Stimulated activated CD4-positive, alpha-beta T cell treated with anti-CD3 and anti-CD28 coated beads, Interleukin-12 subunit alpha, Interleukin-12 subunit beta, amount 100 ng/mL, for 24 hours (primary cell): ENCODE measurements around the gene TNS1.
"Not testable (repeated sequence)": the region's sequence is repeated elsewhere in the genome, so short reads cannot be mapped to it uniquely, and the experiment has no call there.

Source experiments
- DNase-seq, 2 experiments: peaks; one replicate each; pipeline ENCODE4 v3.0.0-alpha.2; 2020; ENCODE audit warnings: low read depth in 2 of 2

TNS1 gene

DNA sequence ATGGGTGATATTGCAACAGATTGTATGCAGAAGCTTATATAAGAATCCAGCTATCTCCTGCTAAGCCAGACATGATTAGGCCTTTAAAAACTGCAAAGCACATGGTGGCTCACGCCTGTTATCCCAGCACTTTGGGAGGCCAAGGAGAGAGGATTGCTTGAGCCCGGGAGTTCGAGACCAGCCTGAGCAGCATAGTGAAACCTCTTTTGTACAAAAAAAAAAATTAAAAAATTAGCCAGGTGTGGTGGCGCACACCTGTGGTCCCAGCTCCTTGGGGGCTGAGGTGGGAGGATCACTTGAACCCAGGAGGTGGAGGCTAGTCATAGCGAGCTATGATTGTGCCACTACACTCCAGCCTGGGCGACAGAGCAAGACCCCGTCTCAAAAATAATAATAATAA, 204.6 kb downstream of the TNS1 start:
- DNase-seq = no peak

DNA sequence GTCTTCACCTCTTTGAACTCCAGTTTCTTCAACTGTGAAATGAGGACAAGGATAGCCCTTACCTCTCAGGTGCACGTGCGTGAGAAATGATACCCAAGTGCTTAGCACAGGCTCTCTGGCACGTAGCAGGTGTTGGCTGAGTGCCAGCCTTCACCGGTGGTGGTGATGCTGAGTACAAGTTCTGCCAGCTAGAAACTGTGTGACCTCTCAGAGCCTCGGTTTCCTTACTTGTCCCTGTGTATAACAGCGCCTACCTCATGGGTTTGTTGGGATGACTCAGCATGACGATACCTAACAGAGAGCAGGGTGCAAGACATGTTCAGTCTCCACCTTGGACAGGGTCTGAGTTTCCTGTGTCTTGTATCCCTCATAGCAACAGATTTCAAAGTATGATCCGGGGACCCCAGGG, 205.1 kb downstream of the TNS1 start:
- no peak for DNase-seq

DNA sequence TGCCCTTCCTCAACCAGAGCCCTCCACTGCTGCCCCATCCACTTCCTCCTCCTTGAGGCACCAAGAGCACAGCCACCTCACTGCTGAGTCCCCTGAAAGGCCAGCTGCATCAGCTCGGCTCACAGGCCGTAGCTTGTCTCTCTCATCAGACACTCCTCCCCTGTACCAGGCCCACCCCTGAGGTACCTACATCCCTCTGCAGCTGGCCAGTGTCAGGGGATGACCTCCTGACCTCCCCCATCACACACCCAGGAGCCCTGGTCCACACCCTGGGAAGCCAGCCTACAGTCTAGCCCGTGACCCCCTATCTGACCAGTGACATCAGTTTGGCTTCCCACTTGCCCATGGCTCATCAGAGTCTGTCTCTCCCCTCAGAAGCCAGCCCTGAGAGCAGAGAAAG, 205.6 kb downstream of the TNS1 start:
- no peak for DNase-seq

DNA sequence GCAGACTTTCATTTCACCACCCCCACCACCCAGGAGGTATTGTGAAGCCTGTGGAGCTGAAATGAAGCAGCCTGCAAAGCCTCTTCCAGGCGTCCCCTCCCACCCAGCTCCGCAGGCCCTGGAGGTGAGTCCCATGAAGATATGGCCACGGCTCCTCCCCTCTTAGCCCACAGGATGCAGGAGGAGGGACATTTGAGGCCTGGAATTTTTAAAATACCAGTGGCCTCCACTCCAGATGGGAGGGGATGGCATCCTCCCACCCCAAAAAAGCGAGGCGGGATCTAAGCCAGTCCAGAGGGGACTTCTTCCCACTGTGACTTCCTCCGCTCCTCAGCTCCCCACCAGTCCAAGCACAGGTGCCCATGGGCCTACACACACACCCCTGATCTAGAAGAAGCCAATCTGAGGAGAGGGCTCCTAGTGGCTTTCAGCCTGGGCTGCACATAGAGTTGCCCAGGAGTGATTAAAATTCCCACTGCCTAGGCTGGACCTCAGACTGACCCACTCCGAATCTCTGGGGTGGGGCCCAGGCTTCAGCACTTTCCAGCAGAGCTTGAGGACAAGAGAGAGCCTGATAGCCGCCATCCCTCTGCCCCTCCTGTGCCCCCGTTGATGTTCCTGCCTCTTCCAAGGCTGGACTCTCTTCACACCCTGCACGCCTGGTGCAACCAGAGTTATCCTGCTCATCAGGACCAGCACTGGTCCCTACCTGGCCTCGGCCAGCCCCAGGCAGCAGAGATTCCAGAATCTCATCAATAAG, 206.9 kb downstream of the TNS1 start:
- no peak for DNase-seq

DNA sequence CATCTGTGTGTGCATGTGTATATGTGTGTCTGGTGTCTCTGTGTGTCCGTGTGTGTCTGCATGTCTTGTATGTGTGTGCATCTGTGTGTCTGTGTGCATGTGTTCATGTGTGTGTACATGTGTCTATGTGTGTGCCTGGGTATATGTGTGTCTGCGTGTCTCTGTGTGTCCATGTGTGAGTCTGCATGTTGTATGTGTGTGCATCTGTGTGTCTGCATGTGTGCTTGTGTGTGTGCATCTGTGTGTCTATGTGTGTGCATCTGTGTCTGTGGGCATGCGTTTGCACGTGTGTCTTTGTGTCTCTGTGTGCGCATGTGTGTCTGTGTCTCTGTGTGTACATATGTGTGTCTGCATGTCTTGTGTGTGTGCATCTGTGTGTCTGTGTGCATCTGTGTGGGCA, 207.7 kb downstream of the TNS1 start:
- no peak for DNase-seq

DNA sequence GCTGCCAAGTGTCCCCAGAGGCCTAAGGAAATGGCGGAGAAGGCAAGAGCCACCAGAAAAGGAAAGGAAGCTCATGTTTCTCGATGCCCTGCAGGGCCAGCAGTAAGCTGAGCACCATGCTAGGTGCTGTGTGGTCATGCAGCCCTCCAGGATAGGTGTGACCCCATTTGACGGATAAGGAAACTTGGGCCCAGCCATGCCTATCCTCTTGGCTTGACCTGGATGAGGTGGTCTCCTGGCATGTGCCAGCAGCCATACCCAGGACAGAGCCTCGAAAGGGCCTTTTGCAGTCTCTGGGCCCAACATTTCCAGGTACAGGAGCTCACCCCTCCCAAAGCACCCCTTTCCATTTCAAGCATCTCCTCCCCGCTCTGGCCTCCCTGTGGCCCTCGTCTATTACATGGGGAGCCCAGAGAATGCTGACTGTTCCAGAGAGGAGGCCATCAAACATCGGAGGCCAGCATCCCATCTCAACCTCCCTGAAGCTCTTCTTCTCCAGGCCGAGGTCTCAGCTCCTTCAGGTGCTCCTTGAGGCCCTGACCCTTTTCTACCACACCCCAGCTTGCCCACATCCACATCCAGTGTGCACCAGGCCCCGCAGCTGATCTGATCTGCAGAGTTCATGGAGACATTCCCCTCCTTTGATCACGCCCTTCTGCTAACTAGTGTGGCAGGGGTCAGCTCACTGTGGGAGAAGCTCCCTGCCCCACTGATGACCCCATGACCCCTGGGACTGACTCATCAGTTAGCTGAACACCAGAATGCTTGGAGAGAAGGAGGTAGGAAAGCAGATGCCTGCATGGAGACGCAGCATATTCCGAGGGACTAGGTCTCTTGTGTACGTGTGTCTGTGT, 208.4 kb downstream of the TNS1 start:
- no peak for DNase-seq

DNA sequence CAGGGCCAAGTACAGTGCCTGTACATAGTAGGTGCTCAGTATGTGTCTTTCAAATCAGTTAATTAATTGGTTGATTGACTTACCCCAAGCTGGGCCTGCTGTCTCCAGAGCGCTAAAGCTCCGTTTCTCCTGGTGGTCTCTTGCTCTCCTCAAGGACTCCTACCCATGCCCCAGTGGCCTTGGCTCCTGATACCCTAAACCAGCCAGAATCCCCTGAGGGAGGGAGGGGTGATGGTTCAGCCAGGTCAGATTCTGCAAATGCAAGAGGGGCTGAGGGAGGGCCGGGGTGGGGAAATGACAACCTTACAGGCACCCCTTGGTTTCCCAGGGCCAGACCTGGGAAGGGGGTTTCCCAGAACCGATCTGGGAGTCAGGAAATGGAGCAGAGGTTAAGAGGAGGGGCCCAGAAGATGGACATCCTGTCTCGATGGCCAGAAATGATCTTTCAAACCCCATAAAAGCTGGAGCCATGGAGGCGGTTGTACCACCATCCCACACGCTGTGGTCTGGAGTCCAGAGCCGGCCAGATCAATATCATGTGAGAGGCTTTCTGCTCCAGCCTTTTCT, 209.1 kb downstream of the TNS1 start:
- no peak for DNase-seq

DNA sequence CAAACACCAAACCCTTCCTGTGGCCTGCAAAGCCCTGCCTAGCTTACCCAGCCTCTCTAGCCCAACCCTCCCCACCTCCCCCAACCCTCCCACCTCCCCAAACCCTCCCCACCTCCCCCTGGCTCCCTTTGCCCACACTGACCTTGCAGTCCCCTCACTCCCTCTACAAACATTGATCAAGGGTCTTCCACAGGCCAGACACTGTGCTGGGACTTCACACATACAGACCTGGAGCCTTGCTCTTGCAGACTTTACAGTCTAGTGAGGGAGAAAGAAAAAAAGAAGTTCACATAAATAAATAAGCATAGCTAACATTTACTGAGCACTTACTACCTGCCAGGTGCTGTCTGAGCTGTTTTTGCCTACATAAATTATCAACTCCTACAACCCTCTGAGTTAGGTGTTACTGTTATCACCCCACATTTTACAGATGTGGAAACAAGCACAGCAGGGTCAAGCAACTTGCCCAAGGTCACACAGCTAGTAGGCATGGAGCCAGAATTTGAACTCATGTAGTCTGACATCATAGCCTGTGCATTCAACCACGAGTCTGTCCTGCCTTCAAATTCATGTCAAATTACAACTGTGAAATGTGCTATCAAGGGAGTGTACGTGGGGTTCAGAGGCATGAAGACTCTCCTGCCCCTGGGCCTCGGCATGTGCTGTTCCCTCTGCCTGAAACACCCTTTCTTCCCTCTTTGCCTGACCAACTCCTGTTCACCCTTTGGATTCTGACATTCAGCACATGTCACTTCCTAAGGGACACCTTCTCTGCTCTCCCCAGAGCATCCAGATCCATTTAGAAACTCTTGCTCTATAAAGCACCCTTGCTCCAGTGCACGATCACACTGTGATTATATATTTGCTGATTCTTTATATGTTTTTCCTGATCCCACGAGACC, 209.9 kb downstream of the TNS1 start:
- DNase-seq = no peak

DNA sequence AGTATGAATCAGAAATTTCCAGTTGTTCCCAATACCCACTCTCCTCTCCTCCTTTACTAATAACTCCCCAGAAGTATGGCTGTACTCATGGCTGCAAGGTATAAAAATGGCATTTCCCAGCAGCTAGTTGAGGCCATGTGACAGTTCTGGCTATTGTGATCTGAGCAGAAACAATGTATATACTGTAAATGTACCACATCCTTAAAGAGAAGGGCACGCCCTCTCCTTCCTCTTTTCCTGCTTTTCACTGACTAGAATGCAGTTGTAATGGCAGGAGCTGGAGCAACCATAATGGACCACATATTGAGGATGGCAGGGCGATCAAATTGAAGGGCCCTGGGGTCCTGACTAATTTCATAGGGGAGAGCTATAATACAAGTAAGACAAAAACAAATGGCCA, 211.2 kb downstream of the TNS1 start:
- no peak for DNase-seq

DNA sequence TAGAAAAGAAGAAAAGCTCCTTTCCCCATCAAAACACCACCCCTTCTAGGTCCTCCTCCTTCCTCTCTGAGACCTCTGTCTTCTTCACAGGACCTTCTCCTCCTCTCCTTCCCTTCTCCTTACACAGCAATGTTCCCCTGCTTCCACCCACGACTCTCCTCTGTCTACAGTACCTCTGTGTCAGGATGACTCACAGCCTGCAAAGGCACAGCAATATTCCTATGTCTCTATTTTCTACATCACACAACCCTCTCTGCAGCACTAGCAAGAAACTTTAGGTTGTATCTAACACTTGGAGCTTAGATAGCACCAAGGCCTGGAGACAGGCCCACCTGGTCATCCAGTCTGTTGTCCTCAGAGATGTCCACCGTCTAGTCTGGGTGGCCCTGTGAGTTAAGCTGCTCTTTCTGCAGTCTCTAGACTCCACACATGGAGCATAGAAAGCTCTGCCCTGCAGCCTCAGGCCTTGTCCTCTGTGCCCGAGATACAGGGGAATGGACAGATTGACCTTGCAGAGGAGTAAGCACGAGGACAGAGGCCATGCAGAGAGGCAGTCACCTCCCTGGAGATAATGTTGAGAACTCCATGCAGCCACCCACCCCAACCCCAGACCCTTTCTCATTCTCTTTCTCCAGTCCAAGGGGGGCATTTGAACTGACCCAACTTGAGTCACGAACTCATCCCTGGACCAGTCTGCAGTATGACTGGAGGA, 212.0 kb downstream of the TNS1 start:
- DNase-seq = no peak

DNA sequence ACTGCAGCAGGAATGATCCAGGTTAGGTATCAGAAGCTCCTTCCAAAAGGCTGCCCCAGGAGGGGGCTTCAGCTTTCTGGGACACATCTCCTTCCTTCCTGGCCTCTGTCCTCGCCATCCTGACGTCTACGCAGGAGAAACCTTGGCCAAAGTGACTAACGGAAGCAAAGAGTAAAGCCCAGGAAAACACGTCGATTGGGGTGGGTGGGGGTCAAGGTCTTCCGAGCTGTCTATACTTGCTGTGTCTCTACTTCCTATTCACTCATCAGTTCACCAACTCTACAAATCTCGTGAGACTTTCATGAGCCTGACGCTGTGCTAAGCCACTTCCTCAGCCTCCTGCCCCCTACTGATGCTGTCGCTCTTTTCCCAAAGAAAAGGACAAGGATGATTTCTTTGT, 212.6 kb downstream of the TNS1 start:
- no peak for DNase-seq

DNA sequence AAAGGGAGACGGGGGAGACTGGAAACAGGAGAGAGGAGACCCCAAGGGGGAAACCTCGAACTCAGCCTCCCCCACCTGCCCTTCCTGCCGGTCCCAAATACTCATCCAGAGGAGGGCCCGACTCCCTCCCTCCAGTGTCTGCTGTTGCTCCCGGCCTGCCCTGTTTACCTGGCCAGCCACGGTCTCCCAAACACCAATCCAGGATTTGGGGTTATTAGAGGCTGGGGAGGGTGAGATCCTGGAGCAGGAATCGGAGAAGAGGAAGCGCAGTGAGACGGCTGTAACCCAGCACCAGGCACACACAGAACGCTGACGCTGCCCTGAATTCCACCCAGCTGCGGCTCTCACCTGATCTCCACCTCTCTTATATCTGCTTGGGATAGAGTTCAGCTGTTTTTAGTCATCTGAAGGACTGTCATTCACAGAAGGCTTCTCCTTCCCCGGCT, 213.0 kb downstream of the TNS1 start:
- DNase-seq = no peak

DNA sequence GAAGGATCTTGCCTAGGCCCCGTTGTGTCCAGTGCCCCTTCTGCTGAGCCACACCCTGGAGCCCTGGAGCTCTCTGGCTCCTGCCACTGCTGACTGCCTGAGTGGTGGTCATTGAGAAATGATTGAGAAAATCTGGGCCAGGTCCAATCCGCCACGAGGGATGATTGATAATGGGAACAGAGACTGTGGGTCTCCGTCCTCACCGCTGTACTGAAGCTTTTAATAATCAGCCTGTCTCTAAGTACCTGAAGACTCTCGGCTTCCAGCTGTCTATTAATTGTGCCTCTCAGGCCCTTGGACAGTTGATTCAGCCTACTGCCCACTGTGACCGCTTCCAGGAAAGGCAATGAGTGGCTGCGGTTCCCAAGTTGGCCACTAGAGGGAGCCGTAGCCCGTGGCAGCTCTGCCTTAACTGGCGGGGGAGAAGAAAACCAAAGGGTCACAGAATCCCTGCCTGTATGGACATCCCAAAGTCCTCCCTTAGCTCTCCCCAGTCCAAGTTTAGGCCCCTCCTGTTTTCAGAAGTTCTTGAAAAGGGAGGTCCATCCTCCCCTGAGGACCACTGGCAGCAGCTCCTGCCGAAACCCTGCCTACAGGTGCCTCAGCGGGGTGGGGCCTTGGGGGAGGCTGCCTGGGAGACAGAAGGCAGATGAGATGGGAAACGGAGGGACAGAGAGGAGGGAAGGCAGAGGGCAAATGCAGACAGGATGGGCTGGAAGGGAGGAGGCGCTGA, 213.6 kb downstream of the TNS1 start:
- peak; percentile 46 to 76 for DNase-seq

DNA sequence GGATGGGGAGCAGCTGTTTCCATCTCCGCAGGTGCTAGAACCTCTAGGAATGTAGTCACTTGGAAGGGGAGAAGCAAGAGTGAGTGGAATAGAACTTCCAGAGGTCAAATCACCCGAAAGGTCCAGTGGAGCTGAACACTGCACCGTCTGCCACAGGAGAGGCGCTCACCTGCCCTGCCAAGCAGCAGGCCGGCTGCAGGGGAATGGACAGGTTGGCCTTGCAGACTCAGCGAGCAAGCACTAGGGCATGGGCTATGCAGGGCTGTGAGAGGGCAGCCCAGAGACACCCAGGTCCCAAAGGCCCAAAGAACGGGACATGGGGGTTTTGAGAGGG, 214.2 kb downstream of the TNS1 start:
- DNase-seq = no peak

DNA sequence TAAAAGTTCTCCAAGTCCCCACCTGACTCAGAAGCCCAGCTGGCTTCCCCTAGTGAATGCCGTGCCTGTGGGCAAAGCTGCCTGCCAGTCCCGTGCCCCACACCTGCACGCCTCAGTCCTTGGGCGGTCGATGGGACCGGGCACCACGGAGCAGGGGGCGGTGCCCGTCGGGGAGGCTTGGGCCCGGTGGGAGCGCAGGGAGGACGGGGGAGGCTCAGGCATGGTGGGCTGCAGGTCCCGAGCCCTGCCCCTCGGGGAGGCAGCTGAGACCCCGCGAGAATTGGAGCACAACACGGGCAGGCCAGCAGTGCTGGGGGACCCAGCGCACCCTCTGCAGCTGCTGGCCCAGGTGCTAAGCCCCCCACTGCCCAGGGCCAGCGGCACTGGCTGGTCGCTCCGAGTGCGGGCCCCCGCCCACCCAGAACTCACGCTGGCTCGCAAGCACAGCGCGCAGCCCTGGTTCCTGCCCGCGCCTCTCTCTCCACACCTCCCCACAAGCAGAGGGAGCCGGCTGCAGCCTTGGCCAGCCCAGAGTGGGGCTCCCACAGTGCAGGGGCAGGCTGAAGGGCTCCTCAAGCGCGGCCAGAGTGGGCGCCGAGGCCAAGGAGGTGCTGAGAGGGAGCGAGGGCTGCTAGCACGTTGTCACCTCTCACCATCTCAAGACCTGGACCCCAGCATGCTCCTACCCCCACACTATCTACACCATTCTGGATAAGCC, 215.5 kb downstream of the TNS1 start:
- DNase-seq = no peak

DNA sequence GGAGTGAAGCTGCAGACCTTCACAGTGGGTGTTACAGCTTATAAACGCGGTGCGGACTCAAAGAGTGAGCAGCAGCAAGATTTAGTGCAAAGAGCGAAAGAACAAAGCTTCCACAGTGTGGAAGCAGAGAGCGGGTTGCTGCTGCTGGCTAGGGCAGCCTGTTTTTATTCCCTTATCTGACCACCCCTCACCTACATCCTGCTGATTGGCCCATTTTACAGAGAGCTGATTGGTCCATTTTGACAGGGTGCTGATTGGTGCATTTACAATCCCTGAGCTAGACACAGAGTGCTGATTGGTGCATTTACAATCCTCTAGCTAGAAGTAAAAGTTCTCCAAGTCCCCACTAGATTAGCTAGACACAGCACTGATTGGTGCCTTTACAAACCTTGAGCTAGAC, 216.2 kb downstream of the TNS1 start:
- DNase-seq = not testable (repeated sequence)

DNA sequence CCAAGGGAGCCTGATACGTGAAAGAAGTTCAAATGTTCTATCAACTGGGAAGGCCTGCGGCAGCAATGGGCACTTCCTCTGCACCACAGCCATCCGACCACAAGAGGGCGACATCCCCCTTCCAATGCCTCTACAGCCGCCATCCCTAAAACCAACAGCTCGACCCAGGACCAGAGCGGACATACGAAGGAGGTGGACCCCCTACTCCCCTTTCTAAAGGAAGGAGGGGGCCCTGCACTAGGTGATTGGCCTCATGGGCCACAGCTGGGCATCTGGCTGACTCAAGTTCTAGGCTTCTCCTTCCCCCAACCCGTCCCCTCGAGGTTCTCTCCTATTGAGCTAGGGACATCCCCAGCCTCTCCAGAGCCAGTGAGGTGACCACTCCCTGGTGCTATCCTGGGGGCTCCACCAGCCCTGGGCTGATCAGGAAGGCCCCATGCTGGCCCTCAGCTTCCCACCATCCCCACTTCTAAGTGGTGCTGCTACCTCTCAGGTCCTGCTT, 217.2 kb downstream of the TNS1 start:
- peak; percentile 60 to 80 for DNase-seq

DNA sequence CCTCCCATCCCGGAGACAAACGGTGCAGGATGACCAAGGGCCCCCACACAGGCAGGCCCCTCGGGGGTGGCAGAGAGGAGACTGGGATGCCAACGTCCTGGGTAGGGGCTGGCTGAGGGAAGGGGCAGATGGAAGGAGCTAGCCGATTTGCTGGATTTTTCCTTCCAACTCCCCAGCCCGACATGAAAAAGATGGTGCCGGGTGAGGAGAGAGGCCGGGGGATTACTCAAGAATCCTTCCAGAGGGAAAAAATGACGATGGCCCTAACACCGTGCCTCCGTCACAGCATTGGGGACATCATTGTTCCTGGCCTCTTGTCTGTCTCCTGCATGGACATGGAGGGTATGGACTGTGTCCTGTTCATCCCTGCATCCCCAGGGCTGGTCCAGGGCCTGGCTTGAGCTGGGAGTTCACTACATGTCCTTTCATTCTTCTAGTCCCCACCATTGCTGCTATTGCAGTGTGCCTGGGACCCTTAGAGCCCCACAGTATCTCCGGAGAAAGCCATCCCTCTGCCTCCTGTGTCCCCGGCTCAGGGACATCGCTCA, 217.7 kb downstream of the TNS1 start:
- DNase-seq = no peak

DNA sequence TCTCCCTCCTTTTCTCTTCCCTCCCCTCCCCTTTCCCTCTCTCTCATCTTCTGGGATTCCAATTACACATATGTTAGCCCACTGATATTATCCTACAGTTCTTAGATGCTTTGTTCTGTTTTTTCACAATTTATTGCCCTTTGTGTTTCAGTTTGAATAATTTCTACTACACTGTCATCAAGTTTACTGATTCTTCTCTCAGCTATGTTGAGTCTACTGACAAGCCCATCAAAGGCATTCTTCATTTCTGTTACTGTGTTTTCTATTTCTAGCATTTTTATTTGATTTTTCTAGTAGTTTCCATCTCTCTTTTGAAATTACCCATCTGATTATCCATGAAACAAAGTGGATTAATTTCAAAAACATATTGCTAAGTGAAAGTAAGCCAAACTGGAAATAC, 219.6 kb downstream of the TNS1 start:
- no peak for DNase-seq
